ENCODE measurements around the gene MAP2K6. TPM values are rescaled to one million over a fixed set of nuclear protein-coding genes. Genes with fewer than 3 reads are reported as not detected.

Gene MAP2K6
- total RNA-seq, 2 donors from 2014 or later: 59.0 to 83.3 TPM

GRCh38 chr17:69448431-69449102 lies 34.1 kb downstream of the MAP2K6 start:
- H3K9me3 ChIP-seq: no peaks in the 10 kb centered on the region
- intact Hi-C loops (cut with DNase I): no loop called here
- H3K36me3 ChIP-seq: no peaks in the 10 kb centered on the region
- H3K4me1 ChIP-seq: peaks cover 6% of the 10 kb centered on the region
- H3K4me3 ChIP-seq: no peak overlapping the region
- H3K27ac ChIP-seq: peak overlapping the region; percentile 72
- H3K9ac ChIP-seq (ENCODE audit: low read depth in 2 of 2, low read length in 2 of 2): peak overlapping the region; percentile 7 to 16
- DNase-seq: peak; percentile 88
- no peak for TF ChIP-seq CTCF (IDR thresholded peaks at IDR 0.05)
- H3K27me3 ChIP-seq: no peaks in the 10 kb centered on the region

DNA sequence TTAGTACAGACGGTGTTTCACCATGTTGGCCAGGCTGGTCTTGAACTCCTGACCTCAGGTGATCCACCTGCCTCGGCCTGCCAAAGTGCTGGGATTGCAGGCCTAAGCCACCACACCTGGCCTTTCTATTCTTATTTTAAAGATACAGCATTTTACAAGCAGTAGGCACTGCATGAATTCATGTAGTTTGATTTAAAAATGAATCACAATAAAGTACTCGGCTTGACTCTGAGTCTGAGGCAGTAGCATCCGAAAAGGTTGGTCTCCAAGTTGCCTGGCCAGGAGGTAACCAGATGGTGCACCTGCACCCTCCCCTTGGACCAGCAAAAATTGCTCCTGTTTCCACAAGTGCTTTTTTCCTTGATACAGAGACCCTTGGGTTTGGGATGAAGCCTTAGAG lies 35.6 kb downstream of the MAP2K6 start:
- Histone ChIP-seq H3K4me1 (peaks cover 3% of the 10 kb centered on the region), H3K27me3 (no peaks in the 10 kb centered on the region), H3K27ac (peak overlapping the region; percentile 6), H3K9ac (ENCODE audit: low read depth in 2 of 2, low read length in 2 of 2) (no peak overlapping the region), H3K4me3 (no peak overlapping the region), H3K9me3 (no peaks in the 10 kb centered on the region), H3K36me3 (no peaks in the 10 kb centered on the region)
- no peak for DNase-seq
- no peak for TF ChIP-seq CTCF (IDR thresholded peaks at IDR 0.05)
- intact Hi-C loops (cut with DNase I): no loop called here

DNA sequence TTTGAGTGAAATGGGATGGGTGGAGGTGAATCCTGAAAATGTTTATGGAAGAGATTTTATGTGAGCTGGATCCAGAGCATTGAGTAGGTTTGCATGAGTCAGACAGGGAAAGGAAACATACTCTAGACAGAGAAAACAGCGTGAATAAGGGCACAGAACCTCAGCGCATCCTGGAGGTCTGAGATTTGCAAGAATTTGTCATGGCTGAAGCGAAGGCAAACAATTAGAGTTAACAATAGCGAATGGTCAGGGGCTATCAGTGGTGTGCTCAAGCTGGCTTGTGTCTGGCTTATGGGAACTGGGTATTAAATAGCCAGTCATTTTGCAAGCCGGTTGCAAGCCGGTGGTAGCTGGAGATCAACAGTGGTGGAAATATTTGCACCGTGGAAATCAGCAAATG lies 36.4 kb downstream of the MAP2K6 start:
- Histone ChIP-seq H3K4me3 (no peak overlapping the region), H3K4me1 (peaks cover 3% of the 10 kb centered on the region), H3K9me3 (no peaks in the 10 kb centered on the region), H3K27me3 (no peaks in the 10 kb centered on the region), H3K36me3 (no peaks in the 10 kb centered on the region), H3K9ac (ENCODE audit: low read depth in 2 of 2, low read length in 2 of 2) (no peak overlapping the region), H3K27ac (no peak overlapping the region)
- no peak for TF ChIP-seq CTCF (IDR thresholded peaks at IDR 0.05)
- no peak for DNase-seq
- intact Hi-C loops (cut with DNase I): no loop called here

GRCh38 chr17:69451416-69452394 lies 37.2 kb downstream of the MAP2K6 start:
- Histone ChIP-seq H3K27me3 (no peaks in the 10 kb centered on the region), H3K36me3 (no peaks in the 10 kb centered on the region)

More at GRCh38 chr17:69451416-69452394, 37.2 kb downstream of the MAP2K6 start:
- intact Hi-C loops (cut with DNase I): no loop called here
- Histone ChIP-seq H3K4me3 (no peak overlapping the region), H3K9me3 (no peaks in the 10 kb centered on the region), H3K9ac (ENCODE audit: low read depth in 2 of 2, low read length in 2 of 2) (peak overlapping the region in 1 of 2 donors; percentile 15), H3K27ac (no peak overlapping the region), H3K4me1 (peaks cover 3% of the 10 kb centered on the region)
- no peak for TF ChIP-seq CTCF (IDR thresholded peaks at IDR 0.05)
- no peak for DNase-seq

All from colonic mucosa (tissue), 4 donors.